ENCODE results near the gene LRP11. TPM values are rescaled to one million over a fixed set of nuclear protein-coding genes. Genes with fewer than 3 reads are reported as not detected.

Gene LRP11
- total and polyA plus RNA-seq, 9 of the 15 experiments (the other 6 are each of a cell fraction or from before 2014, with no cell fraction given) = 0.51 to 3.5 (median 2.4) TPM

GRCh38 chr6:149864578-149865535 is 698 bp upstream of the LRP11 start (continued):
- TF ChIP-seq ZBTB40 (IDR thresholded peaks at IDR 0.05) (0 out of 2 replicates have a peak, but pooled peaks have one; percentile 42), ZBTB40 (CRISPR knock-in tag; IDR thresholded peaks at IDR 0.05) (no peak), PHTF2 (CRISPR knock-in tag; IDR thresholded peaks at IDR 0.05) (no peak), MIER1 (IDR thresholded peaks at IDR 0.05; ENCODE audit: low read depth) (0 out of 2 replicates have a peak, but pooled peaks have one; percentile 64), UBTF (IDR thresholded peaks at IDR 0.05; ENCODE audit: borderline replicate concordance in 1 of 2, low read depth in 2 of 2, low read length in 2 of 2) (no peak), JUNB (CRISPR knock-in tag; conservative IDR thresholded peaks at IDR 0.05) (no peak), LEF1 (IDR thresholded peaks at IDR 0.05) (no peak), ZNF586 (CRISPR knock-in tag; conservative IDR thresholded peaks at IDR 0.05) (no peak), NONO (IDR thresholded peaks at IDR 0.05; ENCODE audit: low read depth in 2 of 2, low read length in 1 of 2) (no peak), ZNF3 (CRISPR knock-in tag; IDR thresholded peaks at IDR 0.05) (no peak), SMAD4 (CRISPR knock-in tag; conservative IDR thresholded peaks at IDR 0.05) (no peak), RBM39 (optimal IDR thresholded peaks at IDR 0.05; ENCODE audit: low read depth, low read length) (no peak), ZKSCAN1 (IDR thresholded peaks at IDR 0.05; ENCODE audit: low read depth, low read length) (no peak), CREM (IDR thresholded peaks at IDR 0.05; ENCODE audit: low read depth) (peak; percentile 49), HDGF (IDR thresholded peaks at IDR 0.05) (no peak), ETV6 (IDR thresholded peaks at IDR 0.05; ENCODE audit: borderline replicate concordance in 1 of 2, low read depth in 2 of 2, low read length in 1 of 2) (no peak), ETV6 (CRISPR knock-in tag; IDR thresholded peaks at IDR 0.05; ENCODE audit: borderline replicate concordance) (no peak)
